Right lobe of liver (tissue), 6 donors: ENCODE data around the gene TLE1. TPM values are rescaled to one million over a fixed set of nuclear protein-coding genes. Genes with fewer than 3 reads are reported as not detected.
A peak's percentile ranks its signal among the peaks of the same experiment; 100 is the strongest.
"Not testable (repeated sequence)": the region's sequence is repeated elsewhere in the genome, so short reads cannot be mapped to it uniquely, and the experiment has no call there.

Source experiments
- ATAC-seq, 4 donors: fragments of 200-7000 bp; cut with Tn5 transposase; one replicate each; pipeline ENCODE4 v1.9.1; 2020; ENCODE audit warnings: mild to moderate bottlenecking in 4 of 4, moderate library complexity in 4 of 4
- DNase-seq, 3 donors: peaks; one replicate each; pipeline ENCODE4 v3.0.0-alpha.2; 2020
- H3K27ac ChIP-seq, 3 donors: fragments of 200-600 bp; one replicate each; pipeline ENCODE4 v1.8.0; 2022
- H3K27me3 ChIP-seq, 2 donors: fragments of 200-600 bp; one replicate each; pipeline ENCODE4 v1.8.0; 2022
- H3K36me3 ChIP-seq, 4 donors: fragments of 200-600 bp; sonication (generic) in 1 of 4; one replicate each; pipeline versions ENCODE4 v1.5.1 to v1.8.0; 2017 to 2022; ENCODE audit warnings: control low read depth in 1 of 4
- H3K4me1 ChIP-seq, 4 donors: fragments of 200-600 bp; sonication (generic) in 1 of 4; one replicate each; pipeline versions ENCODE4 v1.5.1 to v1.8.0; 2017 to 2022; ENCODE audit warnings: control low read depth in 1 of 4
- H3K4me3 ChIP-seq, 3 donors: fragments of 200-600 bp; one replicate each; pipeline ENCODE4 v1.8.0; 2022
- H3K9me3 ChIP-seq, 4 donors: fragments of 200-600 bp; sonication (generic) in 1 of 4; one replicate each; pipeline versions ENCODE4 v1.5.1 to v1.8.0; 2017 to 2022; ENCODE audit warnings: control low read depth in 1 of 4
- POLR2A ChIP-seq: fragments of 450-650 bp; IDR thresholded peaks from one replicate; pipeline ENCODE4 v1.6.1; 2017; ENCODE audit warnings: antibody characterized with exemption, mild to moderate bottlenecking
- WGBS: methylation state at CpG from one replicate; pipeline ENCODE4 v1.1.6; 2018; ENCODE audit warnings: low coverage, low lambda C conversion rate; ENCODE audit not compliant: insufficient coverage; ENCODE audit errors: missing lambda C conversion rate; 5-methylcytosine and 5-hydroxymethylcytosine counted together
- intact Hi-C, 2 donors: fragments of 100-400 bp; cut with DNase I; formaldehyde crosslinking; loops; one replicate each; pipeline versions ENCODE4 v1.11.2 to v1.14.1; 2022
- long read RNA-seq: library from polyadenylated mRNA; unstranded; transcript quantifications from one replicate; pipeline ENCODE4 v2.0.0, GENCODE V29; 2019
- total RNA-seq, 6 experiments: library from RNA; depleted of rRNA in 2 of 6; stranded (reverse); fragments of >200 nt in 2 of 6; fragmentation: NEBNext Ultra II Directional in 3 of 6; extraction: Animal tissue kit (Norgen Biotek cat#: 25700) in 3 of 6; gene quantifications; one replicate each; pipeline versions ENCODE4 v1.1.0 to v1.2.4, GENCODE V29; 2016 to 2023
- TF ChIP-seq, protein P1 (sequence below), 4 donors: fragments of 200-600 bp in 3 of 4; fragments of 450-650 bp in 1 of 4; IDR thresholded peaks; one replicate each; pipeline versions ENCODE4 v1.5.1 to v1.8.0; 2016 to 2022; ENCODE audit warnings: antibody characterized with exemption in 4 of 4, mild to moderate bottlenecking in 2 of 4
- donor health status: DM: no; HTN: yes; CAD: no.
- donor health status: DM: no; HTN: no; CAD: no.
- donor health status: DM: no; HTN: no; CAD: no.
- donor health status: DM: no; HTN: yes; CAD: no.
- donor health status: DM: no; HTN: yes; CAD: no.

Gene TLE1
- total RNA-seq, result 10 to 100 TPM; 31.9 to 62.9 (median 58.0) TPM
- long read RNA-seq, partial matches to known transcripts, result 1 of 1 reads
- long read RNA-seq, other reads (novel, unspliced or antisense), result 0 of 1 reads

DNA sequence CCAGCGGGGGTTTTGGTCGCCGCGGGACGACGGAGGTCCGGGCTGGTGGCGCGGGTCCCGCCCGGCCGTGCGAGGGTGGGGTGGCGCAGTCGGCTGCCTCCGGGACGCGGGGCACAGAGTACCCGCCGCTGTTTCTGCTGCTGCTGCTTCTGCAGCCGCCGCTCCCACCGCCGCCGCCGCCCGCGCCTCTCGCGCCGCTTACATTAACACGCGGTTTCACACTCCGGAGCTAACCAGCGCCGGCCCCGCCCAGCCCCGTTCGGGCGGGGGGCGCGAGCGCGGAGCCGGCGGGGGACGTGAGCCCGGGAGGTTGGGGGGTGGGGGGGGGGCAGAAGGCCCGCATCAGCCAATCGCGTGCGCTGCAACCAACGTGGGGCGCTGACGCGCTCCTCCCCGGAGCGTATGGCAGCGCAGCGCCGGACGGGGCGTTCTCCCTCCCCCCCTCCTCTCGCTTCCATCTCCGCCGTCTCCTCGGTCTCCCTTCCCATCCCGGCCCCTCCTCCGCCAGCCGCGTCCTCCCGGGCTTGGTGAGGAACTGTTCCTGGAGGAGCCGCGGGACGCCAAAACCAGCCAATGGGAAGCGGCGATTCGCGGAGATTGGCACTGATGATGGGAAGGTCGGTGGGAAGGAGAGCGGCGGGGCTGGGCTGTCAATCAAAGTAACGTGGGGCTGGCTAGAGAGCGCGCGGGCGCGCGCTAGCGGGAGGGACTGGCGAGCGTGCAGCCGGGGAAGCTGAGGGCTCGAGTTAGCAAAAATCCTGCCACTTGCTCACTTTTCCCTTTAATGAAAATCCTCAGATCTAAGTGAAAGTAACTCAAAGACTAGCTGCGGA lies at the start of gene TLE1:
Gene TLE1, minus strand, starts transcription at position 205 of the 833 bp plus-strand sequence. CDS start 1,307 bp downstream, outside the sequence.
- intact Hi-C loops, result no loop called here
- peaks cover 0 to 21% (median 9%) of the 10 kb centered on the region in 4 donors for H3K4me1 ChIP-seq
- peak within 1 kb of the TSS; percentile 56 to 82 (median 76) for H3K4me3 ChIP-seq
- peak; percentile 81 to 91 (median 85) for ATAC-seq
- H3K36me3 ChIP-seq, result peaks cover 0 to 7% (median 0%) of the 10 kb centered on the region in 4 donors
- DNase-seq, result peak; percentile 99 to 100 (median 100)
- H3K9me3 ChIP-seq, result no peaks in the 10 kb centered on the region
- TF ChIP-seq POLR2A, result peak; percentile 96
- TF ChIP-seq, protein P1, sequence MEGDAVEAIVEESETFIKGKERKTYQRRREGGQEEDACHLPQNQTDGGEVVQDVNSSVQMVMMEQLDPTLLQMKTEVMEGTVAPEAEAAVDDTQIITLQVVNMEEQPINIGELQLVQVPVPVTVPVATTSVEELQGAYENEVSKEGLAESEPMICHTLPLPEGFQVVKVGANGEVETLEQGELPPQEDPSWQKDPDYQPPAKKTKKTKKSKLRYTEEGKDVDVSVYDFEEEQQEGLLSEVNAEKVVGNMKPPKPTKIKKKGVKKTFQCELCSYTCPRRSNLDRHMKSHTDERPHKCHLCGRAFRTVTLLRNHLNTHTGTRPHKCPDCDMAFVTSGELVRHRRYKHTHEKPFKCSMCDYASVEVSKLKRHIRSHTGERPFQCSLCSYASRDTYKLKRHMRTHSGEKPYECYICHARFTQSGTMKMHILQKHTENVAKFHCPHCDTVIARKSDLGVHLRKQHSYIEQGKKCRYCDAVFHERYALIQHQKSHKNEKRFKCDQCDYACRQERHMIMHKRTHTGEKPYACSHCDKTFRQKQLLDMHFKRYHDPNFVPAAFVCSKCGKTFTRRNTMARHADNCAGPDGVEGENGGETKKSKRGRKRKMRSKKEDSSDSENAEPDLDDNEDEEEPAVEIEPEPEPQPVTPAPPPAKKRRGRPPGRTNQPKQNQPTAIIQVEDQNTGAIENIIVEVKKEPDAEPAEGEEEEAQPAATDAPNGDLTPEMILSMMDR (IDR thresholded peaks at IDR 0.05), result no peak
- H3K27me3 ChIP-seq, result no peaks in the 10 kb centered on the region
- under 1% methylated on average over 31 of the region's 95 CpGs for WGBS
- H3K27ac ChIP-seq, result peak within 1 kb of the TSS; percentile 77 to 94 (median 89)

- Histone ChIP-seq H3K36me3 (no peaks in the 10 kb centered on the region), H3K4me3 (no peak overlapping the region), H3K27ac (no peak overlapping the region), H3K4me1 (no peaks in the 10 kb centered on the region), H3K9me3 (no peaks in the 10 kb centered on the region), H3K27me3 (no peaks in the 10 kb centered on the region)
- ATAC-seq (peak; percentile 32 to 98 (median 51)), DNase-seq (peak in 1 of 3 donors; percentile 24)
- intact Hi-C loops, result no loop called here
- no peak for TF ChIP-seq POLR2A
- TF ChIP-seq, protein P1 (IDR thresholded peaks at IDR 0.05), result no peak
- 48% methylated on average over 6 of the region's 6 CpGs for WGBS
These were observed 48.6 kb upstream of the TLE1 start for GRCh38 chr9:81737871-81738507.

GRCh38 chr9:81730498-81730897 lies 41.2 kb upstream of the TLE1 start:
- DNase-seq, H3K27ac ChIP-seq, H3K36me3 ChIP-seq, H3K4me1 ChIP-seq, H3K27me3 ChIP-seq, H3K9me3 ChIP-seq, H3K4me3 ChIP-seq, ATAC-seq, intact Hi-C loops: not testable (repeated sequence)
- 100% methylated on average over 1 of the region's 3 CpGs for WGBS

GRCh38 chr9:81729135-81729534 lies 39.8 kb upstream of the TLE1 start:
- Histone ChIP-seq H3K9me3 (no peaks in the 10 kb centered on the region), H3K36me3 (no peaks in the 10 kb centered on the region), H3K4me1 (no peaks in the 10 kb centered on the region), H3K4me3 (peak overlapping the region in 2 of 3 donors; percentile 12 to 22), H3K27me3 (no peaks in the 10 kb centered on the region), H3K27ac (no peak overlapping the region)
- no peak for DNase-seq
- ATAC-seq, result peak; percentile 55 to 73 (median 58)
- TF ChIP-seq POLR2A, result no peak
- TF ChIP-seq, protein P1 (IDR thresholded peaks at IDR 0.05), result no peak
- intact Hi-C loops, result no loop called here
- WGBS, result 47% methylated on average over 4 of the region's 4 CpGs
